ENCODE results near the gene TACC2.

DNA sequence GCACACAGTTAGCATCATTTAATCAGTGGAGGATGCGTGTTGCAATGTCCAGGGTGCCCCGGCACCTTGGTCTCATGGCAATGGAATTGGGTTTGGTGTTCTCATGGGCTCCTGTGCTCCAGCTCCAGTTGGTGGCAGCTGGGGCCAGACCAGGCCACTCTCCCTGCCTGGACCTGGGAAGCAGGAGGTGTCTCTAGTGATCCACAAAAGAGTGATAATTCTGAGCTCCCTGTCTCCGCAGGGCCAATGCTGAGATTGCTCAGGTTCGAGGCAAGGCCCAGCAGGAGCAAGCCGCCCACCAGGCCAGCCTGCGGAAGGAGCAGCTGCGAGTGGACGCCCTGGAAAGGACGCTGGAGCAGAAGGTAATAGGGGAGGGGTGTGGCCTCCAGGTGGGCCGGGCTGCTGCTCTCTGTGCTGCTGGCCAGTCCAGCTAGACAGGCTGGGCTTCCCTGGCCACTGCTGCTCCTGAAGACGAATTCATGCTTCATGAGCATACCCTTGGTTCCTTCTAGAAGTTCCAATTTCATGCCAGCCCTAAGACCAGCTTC, 260.4 kb downstream of the TACC2 start:
- TF ChIP-seq, protein P1, sequence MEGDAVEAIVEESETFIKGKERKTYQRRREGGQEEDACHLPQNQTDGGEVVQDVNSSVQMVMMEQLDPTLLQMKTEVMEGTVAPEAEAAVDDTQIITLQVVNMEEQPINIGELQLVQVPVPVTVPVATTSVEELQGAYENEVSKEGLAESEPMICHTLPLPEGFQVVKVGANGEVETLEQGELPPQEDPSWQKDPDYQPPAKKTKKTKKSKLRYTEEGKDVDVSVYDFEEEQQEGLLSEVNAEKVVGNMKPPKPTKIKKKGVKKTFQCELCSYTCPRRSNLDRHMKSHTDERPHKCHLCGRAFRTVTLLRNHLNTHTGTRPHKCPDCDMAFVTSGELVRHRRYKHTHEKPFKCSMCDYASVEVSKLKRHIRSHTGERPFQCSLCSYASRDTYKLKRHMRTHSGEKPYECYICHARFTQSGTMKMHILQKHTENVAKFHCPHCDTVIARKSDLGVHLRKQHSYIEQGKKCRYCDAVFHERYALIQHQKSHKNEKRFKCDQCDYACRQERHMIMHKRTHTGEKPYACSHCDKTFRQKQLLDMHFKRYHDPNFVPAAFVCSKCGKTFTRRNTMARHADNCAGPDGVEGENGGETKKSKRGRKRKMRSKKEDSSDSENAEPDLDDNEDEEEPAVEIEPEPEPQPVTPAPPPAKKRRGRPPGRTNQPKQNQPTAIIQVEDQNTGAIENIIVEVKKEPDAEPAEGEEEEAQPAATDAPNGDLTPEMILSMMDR (IDR thresholded peaks at IDR 0.05; ENCODE audit: low read length) = no peak
- no peak for TF ChIP-seq EZH2 (IDR thresholded peaks at IDR 0.05; ENCODE audit: borderline replicate concordance, low read length)
